Cardiac muscle cell (in vitro differentiated cells and primary cell): Measurements from ENCODE around the gene PPCS. TPM values are rescaled to one million over a fixed set of nuclear protein-coding genes. Genes with fewer than 3 reads are reported as not detected.

ENCODE experiments used
- DNase-seq, 2 donors: peaks; one replicate each; pipeline versions ENCODE4 v3.0.0 to v3.0.0-alpha.2; 2010 to 2017; ENCODE audit warnings: low read depth in 1 of 2, low spot score in 1 of 2
- H3K27ac ChIP-seq: fragments of 200-600 bp; sonication (generic); 2 replicates; pipeline ENCODE4 v1.5.1; 2016
- H3K27me3 ChIP-seq: fragments of 200-600 bp; sonication (generic); 2 replicates; pipeline ENCODE4 v1.6.0; 2016; ENCODE audit warnings: control low read depth
- H3K36me3 ChIP-seq: fragments of 200-600 bp; sonication (generic); 2 replicates; pipeline ENCODE4 v1.5.1; 2016; ENCODE audit warnings: control low read depth
- H3K4me1 ChIP-seq: fragments of 200-600 bp; sonication (generic); 2 replicates; pipeline ENCODE4 v1.8.1; 2017; ENCODE audit warnings: low read depth, mild to moderate bottlenecking, mixed run types
- H3K4me3 ChIP-seq: fragments of 200-600 bp; sonication (generic); 2 replicates; pipeline ENCODE4 v1.5.1; 2016; ENCODE audit warnings: mild to moderate bottlenecking
- H3K9me3 ChIP-seq: fragments of 200-600 bp; sonication (generic); 2 replicates; pipeline ENCODE4 v1.5.1; 2017; ENCODE audit warnings: low read depth, mild to moderate bottlenecking, control low read depth
- CTCF ChIP-seq: IDR thresholded peaks from 2 replicates; pipeline ENCODE4 v1.5.1; 2012; ENCODE audit warnings: low read depth, mild to moderate bottlenecking, low read length
- polyA plus RNA-seq: library from polyadenylated mRNA; unstranded; fragments of >200 nt; fragmentation: Nextera tagmentation; extraction: Ambion mirVana; gene quantifications from 2 replicates; pipeline ENCODE4 v1.2.1, GENCODE V29; 2016
- total RNA-seq: library from RNA; depleted of rRNA; stranded (reverse); fragments of >200 nt; gene quantifications from 2 replicates; pipeline ENCODE4 v1.2.3, GENCODE V29; 2016

The PPCS gene
- total and polyA plus RNA-seq, 2 experiments from 2014 or later, result 54.5 to 102 TPM

DNA sequence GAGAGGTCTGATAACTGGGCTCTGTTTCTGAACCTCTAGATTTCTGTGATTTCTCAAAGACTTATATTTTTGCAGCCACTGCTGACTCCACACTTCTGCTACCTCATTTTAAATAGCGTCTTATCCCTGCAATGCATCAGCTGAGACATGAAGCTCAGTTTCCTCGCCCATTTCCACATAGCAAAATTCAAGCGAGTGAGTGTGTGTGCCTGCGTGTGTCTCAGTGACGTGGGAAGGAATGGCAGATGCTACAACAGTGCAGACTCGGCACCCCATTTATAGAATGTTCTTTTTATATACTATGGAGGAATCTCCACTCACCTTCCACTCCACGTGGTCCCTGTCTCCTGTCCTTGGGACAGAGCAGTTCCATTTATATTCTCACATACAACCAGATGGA, 36.2 kb upstream of the PPCS start:
- peak overlapping the region; percentile 75 for H3K27ac ChIP-seq

DNA sequence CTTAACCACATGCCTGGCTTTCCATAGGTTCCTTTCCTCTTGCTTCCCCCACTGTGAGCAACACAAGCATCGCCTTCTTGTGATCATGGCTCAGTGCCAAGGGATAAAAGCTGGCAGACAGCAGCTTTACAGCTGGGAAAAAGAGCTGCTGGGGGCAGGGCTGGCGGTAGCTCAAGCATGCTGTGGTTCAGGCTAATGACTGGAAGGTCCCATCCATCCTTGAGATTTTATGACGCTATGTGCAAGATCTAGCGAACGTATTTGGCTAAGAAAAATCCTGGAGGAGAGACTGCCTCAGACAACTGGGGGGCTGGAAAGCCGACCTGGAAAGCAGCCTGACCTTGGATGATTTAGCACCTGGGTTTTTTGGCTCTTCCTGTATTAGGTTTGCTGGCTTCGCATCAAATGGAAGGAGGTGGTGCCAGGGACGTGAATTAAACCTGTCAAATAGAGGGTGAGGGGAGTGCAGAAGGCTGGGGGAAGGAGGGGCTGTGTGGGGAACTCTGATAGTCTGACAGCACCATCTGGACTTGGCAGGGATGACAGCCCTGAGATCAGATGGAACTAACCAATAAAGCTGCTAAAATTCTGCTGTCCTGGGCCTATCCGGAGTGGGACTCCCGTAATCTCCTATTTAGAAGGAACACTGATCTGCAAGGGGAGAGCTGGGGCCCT, 35.3 kb upstream of the PPCS start:
- H3K4me3 ChIP-seq, result no peak overlapping the region
- peak overlapping the region; percentile 75 for H3K27ac ChIP-seq
- no peak for TF ChIP-seq CTCF
- no peaks in the 10 kb centered on the region for H3K36me3 ChIP-seq
- H3K27me3 ChIP-seq, result no peaks in the 10 kb centered on the region
- no peaks in the 10 kb centered on the region for H3K9me3 ChIP-seq
- H3K4me1 ChIP-seq, result peaks cover 54% of the 10 kb centered on the region
- DNase-seq, result peak; percentile 82 to 97

More for the DNA sequence above, 36.2 kb upstream of the PPCS start:
- H3K4me3 ChIP-seq, result no peak overlapping the region
- H3K36me3 ChIP-seq, result no peaks in the 10 kb centered on the region
- DNase-seq, result no peak
- no peaks in the 10 kb centered on the region for H3K27me3 ChIP-seq
- H3K9me3 ChIP-seq, result no peaks in the 10 kb centered on the region
- no peak for TF ChIP-seq CTCF
- H3K4me1 ChIP-seq, result peaks cover 54% of the 10 kb centered on the region

- Histone ChIP-seq H3K9me3 (no peaks in the 10 kb centered on the region), H3K27ac (peak overlapping the region; percentile 75), H3K4me1 (peaks cover 54% of the 10 kb centered on the region)
Observed at GRCh38 chr1:42422737-42423136, 33.6 kb upstream of the PPCS start.

GRCh38 chr1:42423681-42424080, 32.7 kb upstream of the PPCS start:
- Histone ChIP-seq H3K27me3 (no peaks in the 10 kb centered on the region), H3K4me1 (peaks cover 54% of the 10 kb centered on the region), H3K4me3 (no peak overlapping the region), H3K27ac (peak overlapping the region; percentile 75), H3K36me3 (no peaks in the 10 kb centered on the region), H3K9me3 (no peaks in the 10 kb centered on the region)
- peak in 1 of 2 donors; percentile 5 for DNase-seq
- TF ChIP-seq CTCF, result no peak

More at GRCh38 chr1:42422737-42423136, 33.6 kb upstream of the PPCS start:
- H3K4me3 ChIP-seq, result no peak overlapping the region
- DNase-seq, result peak; percentile 6 to 74
- H3K36me3 ChIP-seq, result no peaks in the 10 kb centered on the region
- H3K27me3 ChIP-seq, result no peaks in the 10 kb centered on the region
- no peak for TF ChIP-seq CTCF

GRCh38 chr1:42424201-42424600, 32.1 kb upstream of the PPCS start:
- DNase-seq, result peak in 1 of 2 donors; percentile 26
- H3K36me3 ChIP-seq, result no peaks in the 10 kb centered on the region
- H3K4me1 ChIP-seq, result peaks cover 49% of the 10 kb centered on the region
- H3K27me3 ChIP-seq, result no peaks in the 10 kb centered on the region
- no peak overlapping the region for H3K4me3 ChIP-seq
- TF ChIP-seq CTCF, result no peak
- H3K9me3 ChIP-seq, result no peaks in the 10 kb centered on the region
- peak overlapping the region; percentile 75 for H3K27ac ChIP-seq
